Measurements from ENCODE around the gene FLT4. TPM values are rescaled to one million over a fixed set of nuclear protein-coding genes. Genes with fewer than 3 reads are reported as not detected.

Gene FLT4
- total RNA-seq, 1 donor from 2014 or later, result 0.86 TPM

- DNase-seq (ENCODE audit: low spot score), result no peak
- Mint-ChIP-seq H3K27ac (no peak overlapping the region), H3K36me3 (ENCODE audit: low read depth) (no peaks in the 10 kb centered on the region), H3K9me3 (no peaks in the 10 kb centered on the region), H3K27me3 (ENCODE audit: insufficient read depth) (no peaks in the 10 kb centered on the region), H3K4me3 (no peak overlapping the region), H3K4me1 (ENCODE audit: low read depth) (no peaks in the 10 kb centered on the region)
- intact Hi-C loops (cut with micrococcal nuclease), result no loop called here
Observed at GRCh38 chr5:180625125-180625790, 24.1 kb downstream of the FLT4 start.

GRCh38 chr5:180624587-180624986 is 24.8 kb downstream of the FLT4 start:
- Mint-ChIP-seq H3K9me3 (no peaks in the 10 kb centered on the region), H3K27me3 (ENCODE audit: insufficient read depth) (no peaks in the 10 kb centered on the region), H3K36me3 (ENCODE audit: low read depth) (no peaks in the 10 kb centered on the region), H3K4me1 (ENCODE audit: low read depth) (no peaks in the 10 kb centered on the region), H3K4me3 (no peak overlapping the region), H3K27ac (no peak overlapping the region)
- intact Hi-C loops (cut with micrococcal nuclease), result no loop called here
- DNase-seq (ENCODE audit: low spot score), result no peak

- Mint-ChIP-seq H3K27ac (no peak overlapping the region), H3K4me1 (ENCODE audit: low read depth) (no peaks in the 10 kb centered on the region), H3K27me3 (ENCODE audit: insufficient read depth) (no peaks in the 10 kb centered on the region), H3K36me3 (ENCODE audit: low read depth) (no peaks in the 10 kb centered on the region), H3K9me3 (no peaks in the 10 kb centered on the region), H3K4me3 (no peak overlapping the region)
- no peak for DNase-seq (ENCODE audit: low spot score)
- intact Hi-C loops (cut with micrococcal nuclease), result no loop called here
Observed at GRCh38 chr5:180623844-180624243, 25.6 kb downstream of the FLT4 start.

- Mint-ChIP-seq H3K27ac (no peak overlapping the region), H3K27me3 (ENCODE audit: insufficient read depth) (peaks cover under 1% of the 10 kb centered on the region), H3K4me3 (no peak overlapping the region), H3K4me1 (ENCODE audit: low read depth) (no peaks in the 10 kb centered on the region), H3K36me3 (ENCODE audit: low read depth) (no peaks in the 10 kb centered on the region), H3K9me3 (no peaks in the 10 kb centered on the region)
- intact Hi-C loops (cut with micrococcal nuclease), result no loop called here
- no peak for DNase-seq (ENCODE audit: low spot score)
Observed at GRCh38 chr5:180623411-180623834, 26.0 kb downstream of the FLT4 start.

GRCh38 chr5:180622910-180623309 is 26.5 kb downstream of the FLT4 start:
- Mint-ChIP-seq H3K36me3 (ENCODE audit: low read depth) (no peaks in the 10 kb centered on the region), H3K9me3 (no peaks in the 10 kb centered on the region), H3K27me3 (ENCODE audit: insufficient read depth) (peaks cover 2% of the 10 kb centered on the region), H3K27ac (no peak overlapping the region), H3K4me3 (no peak overlapping the region), H3K4me1 (ENCODE audit: low read depth) (no peaks in the 10 kb centered on the region)
- DNase-seq (ENCODE audit: low spot score), result no peak
- intact Hi-C loops (cut with micrococcal nuclease), result no loop called here

GRCh38 chr5:180621311-180621710 is 28.1 kb downstream of the FLT4 start:
- peaks cover 2% of the 10 kb centered on the region for H3K27me3 Mint-ChIP-seq (ENCODE audit: insufficient read depth)
- no peak for DNase-seq (ENCODE audit: low spot score)
- H3K4me1 Mint-ChIP-seq (ENCODE audit: low read depth), result no peaks in the 10 kb centered on the region
- no peaks in the 10 kb centered on the region for H3K36me3 Mint-ChIP-seq (ENCODE audit: low read depth)
- intact Hi-C loops (cut with micrococcal nuclease), result no loop called here
- no peaks in the 10 kb centered on the region for H3K9me3 Mint-ChIP-seq
- H3K4me3 Mint-ChIP-seq, result no peak overlapping the region
- no peak overlapping the region for H3K27ac Mint-ChIP-seq

- H3K4me1 Mint-ChIP-seq (ENCODE audit: low read depth), result no peaks in the 10 kb centered on the region
- no peaks in the 10 kb centered on the region for H3K36me3 Mint-ChIP-seq (ENCODE audit: low read depth)
- no peaks in the 10 kb centered on the region for H3K9me3 Mint-ChIP-seq
- DNase-seq (ENCODE audit: low spot score), result no peak
- H3K27me3 Mint-ChIP-seq (ENCODE audit: insufficient read depth), result peaks cover 2% of the 10 kb centered on the region
- intact Hi-C loops (cut with micrococcal nuclease), result no loop called here
- H3K4me3 Mint-ChIP-seq, result no peak overlapping the region
- no peak overlapping the region for H3K27ac Mint-ChIP-seq
Observed at GRCh38 chr5:180620014-180620413, 29.4 kb downstream of the FLT4 start.

GRCh38 chr5:180619563-180619915 is 29.9 kb downstream of the FLT4 start:
- no peaks in the 10 kb centered on the region for H3K9me3 Mint-ChIP-seq
- intact Hi-C loops (cut with micrococcal nuclease), result no loop called here
- H3K4me1 Mint-ChIP-seq (ENCODE audit: low read depth), result no peaks in the 10 kb centered on the region
- H3K4me3 Mint-ChIP-seq, result no peak overlapping the region
- no peaks in the 10 kb centered on the region for H3K36me3 Mint-ChIP-seq (ENCODE audit: low read depth)
- DNase-seq (ENCODE audit: low spot score), result no peak
- no peak overlapping the region for H3K27ac Mint-ChIP-seq
- H3K27me3 Mint-ChIP-seq (ENCODE audit: insufficient read depth), result peaks cover 2% of the 10 kb centered on the region

GRCh38 chr5:180618829-180619562 is 30.4 kb downstream of the FLT4 start:
- H3K9me3 Mint-ChIP-seq, result no peaks in the 10 kb centered on the region
- no peak overlapping the region for H3K4me3 Mint-ChIP-seq
- no peaks in the 10 kb centered on the region for H3K36me3 Mint-ChIP-seq (ENCODE audit: low read depth)
- H3K4me1 Mint-ChIP-seq (ENCODE audit: low read depth), result no peaks in the 10 kb centered on the region
- peak; percentile 20 for DNase-seq (ENCODE audit: low spot score)
- H3K27me3 Mint-ChIP-seq (ENCODE audit: insufficient read depth), result peaks cover 2% of the 10 kb centered on the region
- H3K27ac Mint-ChIP-seq, result no peak overlapping the region
- intact Hi-C loops (cut with micrococcal nuclease), result no loop called here

GRCh38 chr5:180618487-180618828 is 30.9 kb downstream of the FLT4 start:
- no peak for DNase-seq (ENCODE audit: low spot score)
- no peak overlapping the region for H3K4me3 Mint-ChIP-seq

GRCh38 chr5:180613814-180614188 is 35.6 kb downstream of the FLT4 start:
- Mint-ChIP-seq H3K36me3 (ENCODE audit: low read depth) (no peaks in the 10 kb centered on the region), H3K4me1 (ENCODE audit: low read depth) (no peaks in the 10 kb centered on the region), H3K4me3 (no peak overlapping the region), H3K27ac (no peak overlapping the region), H3K9me3 (no peaks in the 10 kb centered on the region), H3K27me3 (ENCODE audit: insufficient read depth) (peaks cover 2% of the 10 kb centered on the region)
- no peak for DNase-seq (ENCODE audit: low spot score)
- intact Hi-C loops (cut with micrococcal nuclease), result no loop called here

More at GRCh38 chr5:180618487-180618828, 30.9 kb downstream of the FLT4 start:
- Mint-ChIP-seq H3K4me1 (ENCODE audit: low read depth) (no peaks in the 10 kb centered on the region), H3K9me3 (no peaks in the 10 kb centered on the region), H3K27ac (no peak overlapping the region), H3K27me3 (ENCODE audit: insufficient read depth) (peaks cover 2% of the 10 kb centered on the region), H3K36me3 (ENCODE audit: low read depth) (no peaks in the 10 kb centered on the region)
- intact Hi-C loops (cut with micrococcal nuclease), result no loop called here

- Mint-ChIP-seq H3K4me3 (no peak overlapping the region), H3K27ac (no peak overlapping the region), H3K36me3 (ENCODE audit: low read depth) (no peaks in the 10 kb centered on the region), H3K4me1 (ENCODE audit: low read depth) (no peaks in the 10 kb centered on the region), H3K27me3 (ENCODE audit: insufficient read depth) (peaks cover under 1% of the 10 kb centered on the region), H3K9me3 (no peaks in the 10 kb centered on the region)
- DNase-seq (ENCODE audit: low spot score), result no peak
- intact Hi-C loops (cut with micrococcal nuclease), result no loop called here
Observed at GRCh38 chr5:180613188-180613813, 36.1 kb downstream of the FLT4 start.

- Mint-ChIP-seq H3K27me3 (ENCODE audit: insufficient read depth) (no peaks in the 10 kb centered on the region), H3K4me3 (no peak overlapping the region), H3K36me3 (ENCODE audit: low read depth) (no peaks in the 10 kb centered on the region), H3K27ac (no peak overlapping the region), H3K4me1 (ENCODE audit: low read depth) (no peaks in the 10 kb centered on the region), H3K9me3 (no peaks in the 10 kb centered on the region)
- intact Hi-C loops (cut with micrococcal nuclease), result no loop called here
- DNase-seq (ENCODE audit: low spot score), result no peak
Observed at GRCh38 chr5:180612683-180613082, 36.7 kb downstream of the FLT4 start.

All from activated T-helper 1 cell treated with anti-CD3 and anti-CD28 coated beads, Interleukin-12 subunit alpha, Interleukin-12 subunit beta, Interleukin-2, Interleukin-4 antibody, amounts not matched to agents 30 ng/mL and 10 ng/mL and 1 ng/mL, durations not matched to agents 14 hours and 24 hours and 36 hours (primary cell).